NCI-H446 (cell line): ENCODE measurements around the gene DNM1L.
A peak's percentile ranks its signal among the peaks of the same experiment; 100 is the strongest.

Experiments
- DNase-seq, 2 experiments: peaks; one replicate each; lab custom pipeline; 2025; lab: John Stamatoyannopoulos, UW

Gene DNM1L

GRCh38 chr12:32756476-32757066 lies 77.5 kb downstream of the DNM1L start:
- no peak for DNase-seq

GRCh38 chr12:32757157-32757556 lies 78.1 kb downstream of the DNM1L start:
- DNase-seq: no peak

- no peak for DNase-seq
Observed at GRCh38 chr12:32761716-32762115, 82.6 kb downstream of the DNM1L start.

GRCh38 chr12:32765906-32766305 lies 86.8 kb downstream of the DNM1L start:
- DNase-seq: peak in 1 of 2 experiments; percentile 47

GRCh38 chr12:32768518-32768917 lies 89.4 kb downstream of the DNM1L start:
- no peak for DNase-seq

GRCh38 chr12:32770141-32770540 lies 91.0 kb downstream of the DNM1L start:
- peak in 1 of 2 experiments; percentile 22 for DNase-seq

- no peak for DNase-seq
Observed at GRCh38 chr12:32773691-32774090, 94.6 kb downstream of the DNM1L start.

- DNase-seq: no peak
Observed at GRCh38 chr12:32776258-32776657, 97.2 kb downstream of the DNM1L start.

- DNase-seq: no peak
Observed at GRCh38 chr12:32777159-32777558, 98.1 kb downstream of the DNM1L start.

GRCh38 chr12:32777691-32778175 lies 98.6 kb downstream of the DNM1L start:
- no peak for DNase-seq

GRCh38 chr12:32780071-32780470 lies 101.0 kb downstream of the DNM1L start:
- no peak for DNase-seq

- DNase-seq: no peak
Observed at GRCh38 chr12:32783029-32783428, 103.9 kb downstream of the DNM1L start.

GRCh38 chr12:32785557-32785956 lies 106.5 kb downstream of the DNM1L start:
- no peak for DNase-seq

- no peak for DNase-seq
Observed at GRCh38 chr12:32788405-32788804, 109.3 kb downstream of the DNM1L start.

GRCh38 chr12:32789446-32789845 lies 110.3 kb downstream of the DNM1L start:
- no peak for DNase-seq

- DNase-seq: no peak
Observed at GRCh38 chr12:32789916-32790315, 110.8 kb downstream of the DNM1L start.

GRCh38 chr12:32794281-32794680 lies 115.2 kb downstream of the DNM1L start:
- no peak for DNase-seq
